Measurements from ENCODE around the gene DSCAM.

Gene DSCAM

GRCh38 chr21:40717028-40717427 is 129.9 kb downstream of the DSCAM start:
- no peak for TF ChIP-seq CTCF (IDR thresholded peaks at IDR 0.05; ENCODE audit: extremely low read depth, insufficient read depth, missing control alignments)
- no peak for DNase-seq (ENCODE audit: low spot score)
- in situ Hi-C loops (cut with MboI; ENCODE audit: low pct_unique_long_range_greater_than_20kb, low sequenced_read_pairs, unreplicated experiment): no loop called here

GRCh38 chr21:40714536-40714935 is 132.4 kb downstream of the DSCAM start:
- in situ Hi-C loops (cut with MboI; ENCODE audit: low pct_unique_long_range_greater_than_20kb, low sequenced_read_pairs, unreplicated experiment): no loop called here
- no peak for DNase-seq (ENCODE audit: low spot score)

GRCh38 chr21:40707656-40708244 is 139.2 kb downstream of the DSCAM start:
- no peak for DNase-seq (ENCODE audit: low spot score)
- in situ Hi-C loops (cut with MboI; ENCODE audit: low pct_unique_long_range_greater_than_20kb, low sequenced_read_pairs, unreplicated experiment): no loop called here
- TF ChIP-seq CTCF (IDR thresholded peaks at IDR 0.05; ENCODE audit: extremely low read depth, insufficient read depth, missing control alignments): no peak

More at GRCh38 chr21:40714536-40714935, 132.4 kb downstream of the DSCAM start:
- TF ChIP-seq CTCF (IDR thresholded peaks at IDR 0.05; ENCODE audit: extremely low read depth, insufficient read depth, missing control alignments): no peak

- no peak for DNase-seq (ENCODE audit: low spot score)
- in situ Hi-C loops (cut with MboI; ENCODE audit: low pct_unique_long_range_greater_than_20kb, low sequenced_read_pairs, unreplicated experiment): no loop called here
- no peak for TF ChIP-seq CTCF (IDR thresholded peaks at IDR 0.05; ENCODE audit: extremely low read depth, insufficient read depth, missing control alignments)
Observed at GRCh38 chr21:40706806-40707655, 139.9 kb downstream of the DSCAM start.

- DNase-seq (ENCODE audit: low spot score): no peak
- in situ Hi-C loops (cut with MboI; ENCODE audit: low pct_unique_long_range_greater_than_20kb, low sequenced_read_pairs, unreplicated experiment): no loop called here
- no peak for TF ChIP-seq CTCF (IDR thresholded peaks at IDR 0.05; ENCODE audit: extremely low read depth, insufficient read depth, missing control alignments)
Observed at GRCh38 chr21:40706176-40706575, 140.8 kb downstream of the DSCAM start.

GRCh38 chr21:40704141-40704540 is 142.8 kb downstream of the DSCAM start:
- in situ Hi-C loops (cut with MboI; ENCODE audit: low pct_unique_long_range_greater_than_20kb, low sequenced_read_pairs, unreplicated experiment): no loop called here
- no peak for TF ChIP-seq CTCF (IDR thresholded peaks at IDR 0.05; ENCODE audit: extremely low read depth, insufficient read depth, missing control alignments)

More at GRCh38 chr21:40704141-40704540, 142.8 kb downstream of the DSCAM start:
- DNase-seq (ENCODE audit: low spot score): no peak

Data from GM13977 (cell line).